ENCODE results near the gene SYK.

SYK gene

DNA sequence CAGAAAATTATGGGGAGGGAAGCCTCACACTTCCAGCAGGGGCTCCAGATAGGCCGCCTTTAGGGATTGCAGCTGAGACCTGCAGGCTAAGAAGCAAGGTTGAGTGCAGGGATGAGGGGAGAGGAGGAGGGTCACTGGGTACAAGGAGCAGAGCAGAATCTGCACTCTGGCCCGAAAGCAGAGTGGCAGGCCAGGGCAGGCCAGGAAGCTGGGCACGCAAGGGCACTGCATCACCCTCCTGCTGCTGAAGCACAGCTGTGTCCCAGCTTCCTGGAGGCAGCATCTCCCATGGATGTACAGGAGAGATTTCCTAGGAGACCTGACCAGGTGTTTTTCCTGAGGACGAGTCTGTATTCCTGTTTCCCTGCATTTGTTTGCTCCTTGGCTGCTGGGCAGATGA lies 92.1 kb downstream of the SYK start:
- H3K9ac ChIP-seq (ENCODE audit: low read length), result no peak overlapping the region
- no peaks in the 10 kb centered on the region for H3K9me3 ChIP-seq (ENCODE audit: control insufficient read depth, low read length)
- peaks cover 9% of the 10 kb centered on the region for H3K36me3 ChIP-seq (ENCODE audit: control insufficient read depth, insufficient read depth, low read length)
- no peak overlapping the region for H3K4me3 ChIP-seq (ENCODE audit: low read length)
- no peaks in the 10 kb centered on the region for H3K4me1 ChIP-seq (ENCODE audit: control insufficient read depth, insufficient read depth, low read length)
- no peaks in the 10 kb centered on the region for H3K27me3 ChIP-seq (ENCODE audit: control insufficient read depth, insufficient read depth, low read length)

DNA sequence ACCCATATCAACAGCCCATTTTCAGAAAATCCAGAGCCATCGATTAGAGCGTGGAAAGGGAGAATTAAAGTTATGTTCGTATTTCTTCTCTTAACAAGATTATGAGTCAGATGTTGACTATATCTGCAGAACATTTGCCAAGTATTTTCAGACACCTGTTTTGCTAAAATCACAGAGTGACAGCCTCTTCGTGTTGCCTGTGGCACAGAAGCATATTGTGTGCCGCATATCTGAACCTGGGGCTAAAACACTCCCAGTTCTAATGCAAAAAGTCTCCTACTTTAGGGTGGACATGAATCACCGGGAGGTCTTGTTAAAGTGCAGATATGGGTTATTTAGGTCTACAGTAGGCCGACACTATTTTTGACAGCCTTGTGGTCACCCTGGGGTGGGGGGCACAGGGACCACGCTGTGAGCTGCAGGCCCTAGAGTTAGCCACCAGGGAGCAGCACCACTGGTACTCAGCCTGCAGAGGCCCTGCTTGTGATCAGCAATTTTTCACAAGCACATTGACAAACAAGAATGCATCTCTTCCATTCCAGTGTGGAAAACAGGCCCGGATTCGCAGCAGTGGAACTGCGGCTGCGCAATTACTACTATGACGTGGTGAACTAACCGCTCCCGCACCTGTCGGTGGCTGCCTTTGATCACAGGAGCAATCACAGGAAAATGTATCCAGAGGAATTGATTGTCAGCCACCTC lies 93.5 kb downstream of the SYK start:
- Histone ChIP-seq H3K36me3 (ENCODE audit: control insufficient read depth, insufficient read depth, low read length) (peaks cover 9% of the 10 kb centered on the region), H3K4me1 (ENCODE audit: control insufficient read depth, insufficient read depth, low read length) (no peaks in the 10 kb centered on the region), H3K27me3 (ENCODE audit: control insufficient read depth, insufficient read depth, low read length) (no peaks in the 10 kb centered on the region), H3K9me3 (ENCODE audit: control insufficient read depth, low read length) (no peaks in the 10 kb centered on the region), H3K9ac (ENCODE audit: low read length) (no peak overlapping the region), H3K4me3 (ENCODE audit: low read length) (no peak overlapping the region)

DNA sequence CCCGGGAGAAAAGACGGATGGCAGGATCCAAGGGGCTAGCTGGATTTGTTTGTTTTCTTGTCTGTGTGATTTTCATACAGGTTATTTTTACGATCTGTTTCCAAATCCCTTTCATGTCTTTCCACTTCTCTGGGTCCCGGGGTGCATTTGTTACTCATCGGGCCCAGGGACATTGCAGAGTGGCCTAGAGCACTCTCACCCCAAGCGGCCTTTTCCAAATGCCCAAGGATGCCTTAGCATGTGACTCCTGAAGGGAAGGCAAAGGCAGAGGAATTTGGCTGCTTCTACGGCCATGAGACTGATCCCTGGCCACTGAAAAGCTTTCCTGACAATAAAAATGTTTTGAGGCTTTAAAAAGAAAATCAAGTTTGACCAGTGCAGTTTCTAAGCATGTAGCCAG lies 94.2 kb downstream of the SYK start:
- Histone ChIP-seq H3K4me1 (ENCODE audit: control insufficient read depth, insufficient read depth, low read length) (no peaks in the 10 kb centered on the region), H3K9me3 (ENCODE audit: control insufficient read depth, low read length) (no peaks in the 10 kb centered on the region), H3K27me3 (ENCODE audit: control insufficient read depth, insufficient read depth, low read length) (no peaks in the 10 kb centered on the region), H3K4me3 (ENCODE audit: low read length) (no peak overlapping the region), H3K36me3 (ENCODE audit: control insufficient read depth, insufficient read depth, low read length) (peaks cover 9% of the 10 kb centered on the region), H3K9ac (ENCODE audit: low read length) (no peak overlapping the region)

DNA sequence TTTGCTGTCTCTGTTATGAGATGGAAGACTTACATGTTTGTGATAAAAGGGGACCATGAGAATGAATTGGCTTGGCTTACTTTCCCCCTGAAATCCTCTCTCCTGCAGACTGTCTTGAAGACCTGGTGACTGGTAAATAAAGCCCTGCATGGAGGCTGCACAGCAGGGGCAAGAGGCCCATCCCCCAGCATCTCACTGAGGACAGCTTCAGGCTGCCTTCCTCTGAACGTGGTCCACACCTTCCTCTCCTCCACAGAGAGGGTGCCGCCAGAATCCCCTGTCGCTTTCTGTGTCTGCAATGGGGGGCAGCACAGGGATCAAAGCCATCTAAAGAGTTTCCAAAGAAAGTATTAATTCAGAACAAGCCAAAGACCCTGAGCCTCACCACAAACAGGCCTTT lies 94.6 kb downstream of the SYK start:
- H3K9ac ChIP-seq (ENCODE audit: low read length), result no peak overlapping the region
- H3K36me3 ChIP-seq (ENCODE audit: control insufficient read depth, insufficient read depth, low read length), result peaks cover 9% of the 10 kb centered on the region
- H3K4me1 ChIP-seq (ENCODE audit: control insufficient read depth, insufficient read depth, low read length), result no peaks in the 10 kb centered on the region
- H3K9me3 ChIP-seq (ENCODE audit: control insufficient read depth, low read length), result no peaks in the 10 kb centered on the region
- no peaks in the 10 kb centered on the region for H3K27me3 ChIP-seq (ENCODE audit: control insufficient read depth, insufficient read depth, low read length)
- no peak overlapping the region for H3K4me3 ChIP-seq (ENCODE audit: low read length)

DNA sequence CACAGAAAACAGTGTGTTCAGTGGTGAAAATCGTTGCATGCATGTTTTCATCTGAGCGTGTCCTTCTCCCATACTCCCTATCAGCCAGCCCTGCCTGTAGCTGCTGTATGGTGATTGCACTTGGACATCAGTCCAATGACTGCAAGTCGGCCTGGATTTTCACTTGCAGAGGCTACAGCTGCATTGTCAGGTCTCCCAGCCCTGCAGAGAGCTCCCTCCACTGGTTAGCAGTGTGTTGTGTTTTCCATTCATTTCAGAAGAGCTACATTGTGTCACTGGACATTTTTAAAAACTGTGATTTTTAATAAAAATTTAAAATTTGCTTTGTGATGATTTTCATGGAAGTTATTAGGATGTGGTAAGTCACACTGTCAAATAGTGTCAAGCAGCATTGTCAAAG lies 96.6 kb downstream of the SYK start:
- no peak overlapping the region for H3K9ac ChIP-seq (ENCODE audit: low read length)
- H3K27me3 ChIP-seq (ENCODE audit: control insufficient read depth, insufficient read depth, low read length), result no peaks in the 10 kb centered on the region
- no peaks in the 10 kb centered on the region for H3K4me1 ChIP-seq (ENCODE audit: control insufficient read depth, insufficient read depth, low read length)
- H3K36me3 ChIP-seq (ENCODE audit: control insufficient read depth, insufficient read depth, low read length), result peaks cover 9% of the 10 kb centered on the region
- no peaks in the 10 kb centered on the region for H3K9me3 ChIP-seq (ENCODE audit: control insufficient read depth, low read length)
- no peak overlapping the region for H3K4me3 ChIP-seq (ENCODE audit: low read length)

DNA sequence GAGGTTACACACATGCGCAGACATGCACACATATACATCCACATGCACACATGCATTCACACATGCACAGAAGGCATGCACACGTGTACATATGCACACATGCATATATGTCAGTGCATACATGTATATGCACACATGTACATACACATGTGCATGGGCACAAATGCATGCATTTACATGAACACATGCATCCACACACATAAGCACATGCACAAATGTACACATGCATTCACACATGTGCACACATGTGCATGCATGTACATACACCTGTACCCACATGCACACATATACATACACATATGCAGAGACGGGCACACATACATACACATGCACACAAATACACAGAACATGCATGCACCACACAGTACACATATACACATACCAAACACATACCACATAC lies 97.7 kb downstream of the SYK start:
- no peaks in the 10 kb centered on the region for H3K4me1 ChIP-seq (ENCODE audit: control insufficient read depth, insufficient read depth, low read length)

DNA sequence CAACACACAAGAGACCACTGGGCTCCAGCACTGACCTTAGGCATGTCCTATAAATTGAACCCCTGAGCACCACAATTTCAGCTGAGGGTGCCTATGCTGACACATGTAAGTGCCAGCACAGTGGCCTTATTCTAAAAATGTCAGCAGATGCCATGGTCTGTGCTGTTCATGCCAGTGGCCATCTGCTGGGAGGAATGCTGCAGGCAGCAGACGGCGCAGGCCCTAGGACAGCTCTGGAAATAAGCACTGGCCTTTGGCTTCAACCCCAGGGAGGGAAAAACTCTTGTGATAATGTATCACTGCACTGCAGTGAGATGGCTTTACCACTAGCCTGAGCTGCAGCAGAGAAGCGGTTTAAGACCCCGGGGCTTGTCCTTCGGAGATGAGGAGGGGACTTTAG lies 98.5 kb downstream of the SYK start:
- no peak overlapping the region for H3K4me3 ChIP-seq (ENCODE audit: low read length)
- no peak overlapping the region for H3K9ac ChIP-seq (ENCODE audit: low read length)
- H3K9me3 ChIP-seq (ENCODE audit: control insufficient read depth, low read length), result no peaks in the 10 kb centered on the region
- no peaks in the 10 kb centered on the region for H3K27me3 ChIP-seq (ENCODE audit: control insufficient read depth, insufficient read depth, low read length)
- H3K36me3 ChIP-seq (ENCODE audit: control insufficient read depth, insufficient read depth, low read length), result peaks cover 8% of the 10 kb centered on the region
- H3K4me1 ChIP-seq (ENCODE audit: control insufficient read depth, insufficient read depth, low read length), result no peaks in the 10 kb centered on the region

More for the DNA sequence above, 97.7 kb downstream of the SYK start:
- H3K9ac ChIP-seq (ENCODE audit: low read length), result no peak overlapping the region
- H3K27me3 ChIP-seq (ENCODE audit: control insufficient read depth, insufficient read depth, low read length), result no peaks in the 10 kb centered on the region
- H3K4me3 ChIP-seq (ENCODE audit: low read length), result no peak overlapping the region
- H3K36me3 ChIP-seq (ENCODE audit: control insufficient read depth, insufficient read depth, low read length), result peaks cover 9% of the 10 kb centered on the region
- H3K9me3 ChIP-seq (ENCODE audit: control insufficient read depth, low read length), result no peaks in the 10 kb centered on the region

DNA sequence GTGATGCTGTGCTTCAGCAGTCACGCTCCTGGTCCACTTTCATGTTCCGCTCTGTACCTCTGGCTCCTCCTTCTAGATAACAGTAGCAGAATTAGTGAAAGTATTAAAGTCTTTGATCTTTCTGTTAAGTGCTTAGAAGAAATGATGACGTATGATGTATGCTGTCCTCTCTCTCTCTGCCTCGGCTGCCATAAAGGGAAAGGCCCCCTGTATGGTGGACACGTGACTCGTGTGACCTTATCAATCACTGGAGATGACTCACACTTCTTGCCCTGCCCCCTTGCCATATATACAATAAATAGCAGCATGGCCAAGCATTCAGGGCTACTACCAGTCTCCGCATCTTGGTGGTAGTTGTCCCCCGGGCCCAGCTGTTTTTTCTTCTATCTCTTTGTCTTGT lies 100.3 kb downstream of the SYK start:
- no peaks in the 10 kb centered on the region for H3K36me3 ChIP-seq (ENCODE audit: control insufficient read depth, insufficient read depth, low read length)
- H3K27me3 ChIP-seq (ENCODE audit: control insufficient read depth, insufficient read depth, low read length), result no peaks in the 10 kb centered on the region
- no peaks in the 10 kb centered on the region for H3K4me1 ChIP-seq (ENCODE audit: control insufficient read depth, insufficient read depth, low read length)
- no peak overlapping the region for H3K4me3 ChIP-seq (ENCODE audit: low read length)
- H3K9ac ChIP-seq (ENCODE audit: low read length), result no peak overlapping the region
- no peaks in the 10 kb centered on the region for H3K9me3 ChIP-seq (ENCODE audit: control insufficient read depth, low read length)

DNA sequence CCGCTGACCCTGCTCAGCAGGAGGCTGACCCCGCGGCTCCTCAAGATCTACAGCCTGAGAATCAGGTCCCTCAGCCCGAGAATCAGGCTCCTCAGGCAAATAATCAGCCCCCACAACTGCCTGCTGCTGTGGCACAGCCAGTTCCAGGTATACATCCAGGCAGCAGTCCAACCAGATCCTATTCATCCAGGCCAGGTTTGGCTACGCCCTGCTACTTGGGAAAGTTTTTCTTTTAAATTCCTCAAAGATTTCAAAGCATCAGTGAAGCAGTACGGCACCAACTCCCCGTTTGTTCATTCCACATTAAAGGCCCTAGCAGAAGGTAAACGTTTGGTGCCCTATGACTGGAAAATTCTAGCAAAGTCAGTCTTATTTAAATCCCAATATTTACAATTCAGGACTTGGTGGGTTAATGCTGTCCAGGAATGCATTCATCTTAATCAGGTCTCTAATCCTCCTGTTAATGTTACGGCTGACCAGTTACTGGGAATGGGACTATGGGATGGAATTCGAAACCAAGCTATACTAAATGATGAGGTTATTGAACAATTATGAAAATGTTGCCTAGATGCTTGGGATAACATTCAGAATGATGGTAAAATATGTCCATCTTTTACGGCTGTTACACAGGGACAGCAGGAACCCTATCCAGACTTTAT lies 102.3 kb downstream of the SYK start:
- Histone ChIP-seq H3K9ac (ENCODE audit: low read length) (no peak overlapping the region), H3K27me3 (ENCODE audit: control insufficient read depth, insufficient read depth, low read length) (no peaks in the 10 kb centered on the region), H3K4me1 (ENCODE audit: control insufficient read depth, insufficient read depth, low read length) (no peaks in the 10 kb centered on the region), H3K36me3 (ENCODE audit: control insufficient read depth, insufficient read depth, low read length) (no peaks in the 10 kb centered on the region), H3K9me3 (ENCODE audit: control insufficient read depth, low read length) (no peaks in the 10 kb centered on the region), H3K4me3 (ENCODE audit: low read length) (no peak overlapping the region)

DNA sequence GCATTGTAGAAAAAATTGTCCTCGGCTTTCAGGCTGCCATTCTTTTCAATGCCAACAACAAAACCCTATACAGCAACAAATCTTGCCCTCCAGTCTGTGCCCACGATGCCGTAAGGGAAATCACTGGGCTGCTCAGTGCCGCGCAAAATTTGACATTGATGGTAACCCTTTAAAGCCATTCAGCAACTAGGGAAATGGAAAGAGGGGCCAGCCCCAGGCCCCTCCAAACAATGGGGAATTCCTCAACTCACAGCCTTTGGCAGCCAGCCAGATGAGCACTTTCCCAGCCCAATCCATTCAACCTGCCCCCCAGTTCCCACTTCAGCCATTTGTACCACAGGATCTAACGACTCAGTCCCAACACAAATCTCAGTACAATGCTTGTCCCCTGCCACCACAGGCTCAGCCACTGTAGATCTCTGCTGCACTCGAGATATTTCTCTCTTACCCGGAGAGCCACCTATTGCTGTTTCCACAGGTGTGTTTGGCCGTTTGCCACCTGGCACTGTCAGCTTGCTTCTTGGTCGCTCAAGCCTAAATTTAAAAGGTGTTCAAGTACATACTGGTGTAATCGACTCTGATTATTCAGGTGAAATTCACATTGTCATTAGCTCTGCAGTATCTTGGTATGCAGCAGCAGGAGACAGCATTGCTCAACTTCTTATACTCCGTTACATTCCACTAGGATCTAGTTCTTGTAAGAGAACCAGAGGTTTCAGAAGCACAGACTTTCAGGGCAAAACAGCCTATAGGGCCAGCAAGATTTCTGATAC lies 103.3 kb downstream of the SYK start:
- Histone ChIP-seq H3K9me3 (ENCODE audit: control insufficient read depth, low read length) (no peaks in the 10 kb centered on the region), H3K9ac (ENCODE audit: low read length) (no peak overlapping the region), H3K36me3 (ENCODE audit: control insufficient read depth, insufficient read depth, low read length) (no peaks in the 10 kb centered on the region), H3K27me3 (ENCODE audit: control insufficient read depth, insufficient read depth, low read length) (no peaks in the 10 kb centered on the region), H3K4me3 (ENCODE audit: low read length) (no peak overlapping the region), H3K4me1 (ENCODE audit: control insufficient read depth, insufficient read depth, low read length) (no peaks in the 10 kb centered on the region)

DNA sequence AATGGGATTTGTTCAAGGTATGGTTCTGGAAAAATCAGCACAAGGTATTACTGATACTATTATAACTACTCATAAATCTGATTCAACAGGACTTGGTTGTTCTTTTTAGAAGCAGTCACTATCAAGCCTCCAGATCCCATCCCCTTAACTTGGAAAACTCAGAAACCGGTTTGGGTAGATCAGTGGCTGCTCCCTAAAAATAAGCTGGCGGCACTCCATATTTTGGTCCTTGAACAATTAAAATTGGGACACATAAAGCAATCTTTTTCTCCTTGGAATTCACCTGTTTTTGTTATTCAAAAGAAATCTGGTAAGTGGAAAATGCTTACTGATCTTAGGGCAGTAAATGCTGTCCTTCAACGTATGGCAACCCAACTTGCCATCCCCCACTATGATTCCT lies 104.2 kb downstream of the SYK start:
- Histone ChIP-seq H3K4me1 (ENCODE audit: control insufficient read depth, insufficient read depth, low read length) (no peaks in the 10 kb centered on the region), H3K9ac (ENCODE audit: low read length) (no peak overlapping the region)

DNA sequence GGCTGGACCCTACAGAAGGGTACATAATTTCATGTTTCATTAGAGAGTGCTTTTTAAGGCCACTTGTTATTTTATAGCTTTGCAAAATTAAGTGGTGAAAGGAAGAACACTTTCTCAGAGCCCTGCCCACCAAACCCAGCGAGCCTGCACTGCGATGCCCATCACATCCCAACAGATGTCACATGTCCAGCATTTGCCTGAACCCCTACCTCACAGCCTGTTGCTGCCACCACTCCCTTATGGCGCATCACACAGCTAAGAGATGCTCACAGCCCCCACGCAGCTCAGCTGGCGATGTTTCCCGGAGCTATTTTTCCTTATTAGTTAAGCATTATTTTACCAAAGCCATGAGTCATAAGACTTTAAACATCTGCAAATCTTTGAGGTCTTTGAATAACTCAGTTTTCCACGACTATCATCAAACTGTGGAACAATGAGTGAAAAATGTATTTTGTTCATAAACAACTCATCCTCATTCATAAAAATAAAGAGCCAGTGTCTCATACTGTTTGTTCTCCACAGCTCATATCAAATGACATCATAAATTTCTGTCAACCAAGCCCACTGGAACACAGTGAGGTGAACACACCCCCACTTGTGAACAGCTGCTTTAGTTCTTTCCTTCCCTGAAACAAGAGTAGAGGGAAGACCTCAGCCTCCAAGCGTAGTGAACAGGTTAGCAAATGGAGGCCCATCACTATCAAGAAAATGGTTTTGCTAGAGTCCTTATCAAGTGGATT lies 104.9 kb downstream of the SYK start:
- H3K27me3 ChIP-seq (ENCODE audit: control insufficient read depth, insufficient read depth, low read length), result no peaks in the 10 kb centered on the region
- no peak overlapping the region for H3K4me3 ChIP-seq (ENCODE audit: low read length)
- no peaks in the 10 kb centered on the region for H3K9me3 ChIP-seq (ENCODE audit: control insufficient read depth, low read length)
- H3K4me1 ChIP-seq (ENCODE audit: control insufficient read depth, insufficient read depth, low read length), result no peaks in the 10 kb centered on the region
- no peak overlapping the region for H3K9ac ChIP-seq (ENCODE audit: low read length)
- no peaks in the 10 kb centered on the region for H3K36me3 ChIP-seq (ENCODE audit: control insufficient read depth, insufficient read depth, low read length)

More for the DNA sequence above, 104.2 kb downstream of the SYK start:
- no peak overlapping the region for H3K4me3 ChIP-seq (ENCODE audit: low read length)
- H3K27me3 ChIP-seq (ENCODE audit: control insufficient read depth, insufficient read depth, low read length), result no peaks in the 10 kb centered on the region
- H3K36me3 ChIP-seq (ENCODE audit: control insufficient read depth, insufficient read depth, low read length), result no peaks in the 10 kb centered on the region
- H3K9me3 ChIP-seq (ENCODE audit: control insufficient read depth, low read length), result no peaks in the 10 kb centered on the region

Data from mucosa of stomach (tissue), 1 donor.